ENCODE results near the gene PEBP1. TPM values are rescaled to one million over a fixed set of nuclear protein-coding genes. Genes with fewer than 3 reads are reported as not detected.
"Not testable (repeated sequence)": the region's sequence is repeated elsewhere in the genome, so short reads cannot be mapped to it uniquely, and the experiment has no call there.

Gene PEBP1
- total and polyA plus RNA-seq, 10 of the 15 experiments (the other 5 are each of a cell fraction or from before 2014, with no cell fraction given), result 79.4 to 415 (median 206) TPM

GRCh38 chr12:118129436-118129835 is 6.5 kb upstream of the PEBP1 start:
- intact Hi-C loops (cut with micrococcal nuclease; ENCODE audit: unreplicated experiment); RAD21 ChIA-PET (ENCODE audit: unreplicated experiment); H4K20me1 ChIP-seq (ENCODE audit: control insufficient read depth, insufficient read depth); H3K36me3 ChIP-seq (ENCODE audit: control insufficient read depth in 2 of 2, insufficient read depth in 2 of 2, low read length in 1 of 2); H3K4me1 ChIP-seq (ENCODE audit: control insufficient read depth, insufficient read depth, low read length); DNase-seq (ENCODE audit: low read depth, low spot score); BruUV-seq (replicated peaks); H3K79me2 ChIP-seq (ENCODE audit: control insufficient read depth, insufficient read depth, low read length); H3K27me3 ChIP-seq (replicated peaks in 1 of 2; ENCODE audit: control insufficient read depth in 2 of 2, insufficient read depth in 2 of 2, low read length in 1 of 2); H3K9ac ChIP-seq (ENCODE audit: control insufficient read depth, insufficient read depth, low read length); ATAC-seq; POLR2A ChIA-PET; H3K27ac ChIP-seq (ENCODE audit: control insufficient read depth, insufficient read depth); SMC1A ChIA-PET (ENCODE audit: uncharacterized antibody, unreplicated experiment); H3K9me3 ChIP-seq (replicated peaks; ENCODE audit: control insufficient read depth, insufficient read depth, low read length); FAIRE-seq; H2AFZ ChIP-seq (ENCODE audit: control insufficient read depth, low read depth, low read length); H3K4me3 ChIP-seq; H3K4me2 ChIP-seq (ENCODE audit: control insufficient read depth, insufficient read depth): not testable (repeated sequence)
- 95% methylated on average over 5 of the region's 5 CpGs for WGBS (ENCODE audit: insufficient coverage, insufficient replicate concordance, low lambda C conversion rate, missing lambda C conversion rate)
- CTCF ChIA-PET, result interaction anchor here (0.7 to 1.5 kb wide), 3 partner anchors 8 to 246 kb away, joined by 3 to 6 read pairs (median 6); partner anchors contain the start of gene SUDS3
- in situ Hi-C loops (cut with MboI), result loop anchor here (25.0 kb wide), 1 partner anchor 1533 kb away; the partner anchor contains the start of gene PRKAB1

GRCh38 chr12:118136559-118137003 is 657 bp downstream of the PEBP1 start:
- H4K20me1 ChIP-seq (ENCODE audit: control insufficient read depth, insufficient read depth), result no peaks in the 10 kb centered on the region
- peak overlapping the region; percentile 76 for H2AFZ ChIP-seq (ENCODE audit: control insufficient read depth, low read depth, low read length)
- under 1% methylated on average over 29 of the region's 29 CpGs for WGBS (ENCODE audit: insufficient coverage, insufficient replicate concordance, low lambda C conversion rate, missing lambda C conversion rate)
- H3K4me1 ChIP-seq (ENCODE audit: control insufficient read depth, insufficient read depth, low read length), result peaks cover 11% of the 10 kb centered on the region
- in situ Hi-C loops (cut with MboI), result loop anchor here (25.0 kb wide), 1 partner anchor 1526 kb away; the partner anchor contains the start of gene PRKAB1
- peaks cover 31% of the 10 kb centered on the region for H3K79me2 ChIP-seq (ENCODE audit: control insufficient read depth, insufficient read depth, low read length)
- peak overlapping the region; percentile 86 for H3K27ac ChIP-seq (ENCODE audit: control insufficient read depth, insufficient read depth)
- SMC1A ChIA-PET (ENCODE audit: uncharacterized antibody, unreplicated experiment), result interaction anchor here (0.8 to 3.0 kb wide), 6 partner anchors 17 to 240 kb away, joined by 3 to 15 read pairs (median 4); partner anchors contain the start of gene SUDS3
- H3K4me3 ChIP-seq, result peak overlapping the region; percentile 86
- no TSS peak for BruUV-seq (replicated peaks)
- H3K4me2 ChIP-seq (ENCODE audit: control insufficient read depth, insufficient read depth), result peak overlapping the region; percentile 75
- peak; percentile 73 for ATAC-seq
- no peaks in the 10 kb centered on the region for H3K27me3 ChIP-seq (replicated peaks in 1 of 2; ENCODE audit: control insufficient read depth in 2 of 2, insufficient read depth in 2 of 2, low read length in 1 of 2)
- POLR2A ChIA-PET, result interaction anchor here (0.5 to 2.0 kb wide), 7 partner anchors 15 to 239 kb away, joined by 3 to 7 read pairs (median 4); no protein-coding TSS in a partner anchor
- H3K9me3 ChIP-seq (replicated peaks; ENCODE audit: control insufficient read depth, insufficient read depth, low read length), result no peaks in the 10 kb centered on the region; the same call in 2 of the 3 replicates
- H3K36me3 ChIP-seq (ENCODE audit: control insufficient read depth in 2 of 2, insufficient read depth in 2 of 2, low read length in 1 of 2), result peaks cover 5 to 20% of the 10 kb centered on the region in 2 experiments
- FAIRE-seq, result peak; percentile 91
- DNase-seq (ENCODE audit: low read depth, low spot score), result no peak
- peak overlapping the region; percentile 97 for H3K9ac ChIP-seq (ENCODE audit: control insufficient read depth, insufficient read depth, low read length)
- RAD21 ChIA-PET (ENCODE audit: unreplicated experiment), result interaction anchor here (1.0 to 3.8 kb wide), 8 partner anchors 16 to 280 kb away, joined by 3 to 32 read pairs (median 4); partner anchors contain the start of gene SUDS3
- intact Hi-C loops (cut with micrococcal nuclease; ENCODE audit: unreplicated experiment), result loop anchor here (10.0 kb wide), 1 partner anchor 262 kb away; no protein-coding TSS in a partner anchor
- TF ChIP-seq CREM (IDR thresholded peaks at IDR 0.05; ENCODE audit: low read depth) (peak; percentile 57; the same call in 1 of the 2 replicates), ELK1 (IDR thresholded peaks at IDR 0.05; ENCODE audit: low read depth, low read length) (no peak), SIN3A (IDR thresholded peaks at IDR 0.05; ENCODE audit: low read depth, low read length) (peak; percentile 31; the same call in 1 of the 2 replicates), EGR1 (IDR thresholded peaks at IDR 0.05; ENCODE audit: borderline replicate concordance in 1 of 2, low read depth in 2 of 2, low read length in 2 of 2) (peak in 1 of 2 experiments; percentile 61; a peak in 1 of 3 replicates), SP1 (IDR thresholded peaks at IDR 0.05; ENCODE audit: low read depth, low read length) (no peak), NR2F1 (conservative IDR thresholded peaks at IDR 0.05) (peak; percentile 94), CREB1 (IDR thresholded peaks at IDR 0.05; ENCODE audit: low read depth) (peak; percentile 57), NFXL1 (IDR thresholded peaks at IDR 0.05; ENCODE audit: borderline replicate concordance) (no peak), RELA (IDR thresholded peaks at IDR 0.05; ENCODE audit: borderline replicate concordance, partially characterized antibody) (no peak), NR2C1 (IDR thresholded peaks at IDR 0.05) (peak; percentile 48; the same call in 1 of the 2 replicates), IRF4 (IDR thresholded peaks at IDR 0.05; ENCODE audit: low read depth, low read length) (0 out of 2 replicates have a peak, but pooled peaks have one; percentile 15), KAT2A (conservative IDR thresholded peaks at IDR 0.05; ENCODE audit: control insufficient read depth, low read depth, low read length) (no peak), NBN (IDR thresholded peaks at IDR 0.05) (0 out of 2 replicates have a peak, but pooled peaks have one; percentile 12)
- CTCF ChIA-PET, result interaction anchor here (1.1 to 3.6 kb wide), 4 partner anchors 16 to 240 kb away, joined by 3 to 28 read pairs (median 16); partner anchors contain the start of gene SUDS3

All from GM12878 (cell line).